ENCODE results near the gene NCOA4.

Gene NCOA4

GRCh38 chr10:46035923-46036849 is 5.8 kb upstream of the NCOA4 start:
- H3K36me3 Mint-ChIP-seq (ENCODE audit: low read depth), result no peaks in the 10 kb centered on the region
- H3K27ac Mint-ChIP-seq, result no peak overlapping the region
- no peak overlapping the region for H3K4me3 Mint-ChIP-seq
- peaks cover 4% of the 10 kb centered on the region for H3K4me1 Mint-ChIP-seq (ENCODE audit: low read depth)
- H3K27me3 Mint-ChIP-seq, result no peaks in the 10 kb centered on the region
- no peaks in the 10 kb centered on the region for H3K9me3 Mint-ChIP-seq

GRCh38 chr10:46033602-46034011 is 3.2 kb upstream of the NCOA4 start:
- Mint-ChIP-seq H3K36me3 (ENCODE audit: low read depth) (no peaks in the 10 kb centered on the region), H3K9me3 (no peaks in the 10 kb centered on the region), H3K27ac (no peak overlapping the region), H3K4me3 (no peak overlapping the region), H3K27me3 (no peaks in the 10 kb centered on the region), H3K4me1 (ENCODE audit: low read depth) (peaks cover 20% of the 10 kb centered on the region)

- Mint-ChIP-seq H3K4me1 (ENCODE audit: low read depth) (peaks cover 36% of the 10 kb centered on the region), H3K27ac (no peak overlapping the region), H3K4me3 (peak overlapping the region; percentile 26), H3K27me3 (no peaks in the 10 kb centered on the region), H3K9me3 (no peaks in the 10 kb centered on the region), H3K36me3 (ENCODE audit: low read depth) (peaks cover 9% of the 10 kb centered on the region)
Observed at GRCh38 chr10:46031648-46032532, 1.5 kb upstream of the NCOA4 start.

GRCh38 chr10:46029461-46030030 is 877 bp downstream of the NCOA4 start:
- peak overlapping the region; percentile 92 for H3K27ac Mint-ChIP-seq
- H3K4me3 Mint-ChIP-seq, result peak overlapping the region; percentile 96
- H3K36me3 Mint-ChIP-seq (ENCODE audit: low read depth), result peaks cover 18% of the 10 kb centered on the region
- H3K27me3 Mint-ChIP-seq, result no peaks in the 10 kb centered on the region
- H3K9me3 Mint-ChIP-seq, result no peaks in the 10 kb centered on the region
- H3K4me1 Mint-ChIP-seq (ENCODE audit: low read depth), result peaks cover 59% of the 10 kb centered on the region

- H3K27me3 Mint-ChIP-seq, result no peaks in the 10 kb centered on the region
- peak overlapping the region; percentile 92 for H3K27ac Mint-ChIP-seq
- no peaks in the 10 kb centered on the region for H3K9me3 Mint-ChIP-seq
Observed at GRCh38 chr10:46028584-46029460, 1.6 kb downstream of the NCOA4 start.

GRCh38 chr10:46026106-46026505 is 4.3 kb downstream of the NCOA4 start:
- Mint-ChIP-seq H3K36me3 (ENCODE audit: low read depth) (peaks cover 24% of the 10 kb centered on the region), H3K27me3 (no peaks in the 10 kb centered on the region), H3K27ac (no peak overlapping the region), H3K4me1 (ENCODE audit: low read depth) (peaks cover 87% of the 10 kb centered on the region), H3K9me3 (no peaks in the 10 kb centered on the region), H3K4me3 (no peak overlapping the region)

More at GRCh38 chr10:46028584-46029460, 1.6 kb downstream of the NCOA4 start:
- H3K4me1 Mint-ChIP-seq (ENCODE audit: low read depth), result peaks cover 66% of the 10 kb centered on the region
- peaks cover 18% of the 10 kb centered on the region for H3K36me3 Mint-ChIP-seq (ENCODE audit: low read depth)
- H3K4me3 Mint-ChIP-seq, result peak overlapping the region; percentile 96

GRCh38 chr10:46025406-46025805 is 5.0 kb downstream of the NCOA4 start:
- no peaks in the 10 kb centered on the region for H3K9me3 Mint-ChIP-seq
- no peak overlapping the region for H3K4me3 Mint-ChIP-seq
- no peaks in the 10 kb centered on the region for H3K27me3 Mint-ChIP-seq
- peaks cover 89% of the 10 kb centered on the region for H3K4me1 Mint-ChIP-seq (ENCODE audit: low read depth)
- H3K36me3 Mint-ChIP-seq (ENCODE audit: low read depth), result peaks cover 24% of the 10 kb centered on the region
- no peak overlapping the region for H3K27ac Mint-ChIP-seq

- Mint-ChIP-seq H3K36me3 (ENCODE audit: low read depth) (peaks cover 24% of the 10 kb centered on the region), H3K4me1 (ENCODE audit: low read depth) (peaks cover 93% of the 10 kb centered on the region), H3K9me3 (no peaks in the 10 kb centered on the region), H3K4me3 (no peak overlapping the region), H3K27ac (no peak overlapping the region), H3K27me3 (no peaks in the 10 kb centered on the region)
Observed at GRCh38 chr10:46024948-46025347, 5.5 kb downstream of the NCOA4 start.

- Mint-ChIP-seq H3K36me3 (ENCODE audit: low read depth) (peaks cover 23% of the 10 kb centered on the region), H3K27ac (peak overlapping the region; percentile 80)
Observed at GRCh38 chr10:46022978-46023702, 7.3 kb downstream of the NCOA4 start.

GRCh38 chr10:46020344-46020657 is 10.1 kb downstream of the NCOA4 start:
- Mint-ChIP-seq H3K27ac (no peak overlapping the region), H3K4me3 (no peak overlapping the region), H3K36me3 (ENCODE audit: low read depth) (peaks cover 23% of the 10 kb centered on the region), H3K4me1 (ENCODE audit: low read depth) (peaks cover 83% of the 10 kb centered on the region), H3K27me3 (no peaks in the 10 kb centered on the region), H3K9me3 (no peaks in the 10 kb centered on the region)

More at GRCh38 chr10:46022978-46023702, 7.3 kb downstream of the NCOA4 start:
- H3K4me3 Mint-ChIP-seq, result peak overlapping the region; percentile 80
- no peaks in the 10 kb centered on the region for H3K9me3 Mint-ChIP-seq
- H3K4me1 Mint-ChIP-seq (ENCODE audit: low read depth), result peaks cover 95% of the 10 kb centered on the region
- H3K27me3 Mint-ChIP-seq, result no peaks in the 10 kb centered on the region

GRCh38 chr10:46019569-46020343 is 10.7 kb downstream of the NCOA4 start:
- Mint-ChIP-seq H3K27ac (peak overlapping the region; percentile 55), H3K9me3 (no peaks in the 10 kb centered on the region), H3K27me3 (no peaks in the 10 kb centered on the region), H3K4me3 (no peak overlapping the region), H3K4me1 (ENCODE audit: low read depth) (peaks cover 78% of the 10 kb centered on the region), H3K36me3 (ENCODE audit: low read depth) (peaks cover 26% of the 10 kb centered on the region)

- Mint-ChIP-seq H3K4me3 (no peak overlapping the region), H3K4me1 (ENCODE audit: low read depth) (peaks cover 72% of the 10 kb centered on the region)
Observed at GRCh38 chr10:46019177-46019528, 11.3 kb downstream of the NCOA4 start.

More at GRCh38 chr10:46019177-46019528, 11.3 kb downstream of the NCOA4 start:
- no peaks in the 10 kb centered on the region for H3K27me3 Mint-ChIP-seq
- no peaks in the 10 kb centered on the region for H3K9me3 Mint-ChIP-seq
- H3K27ac Mint-ChIP-seq, result no peak overlapping the region
- H3K36me3 Mint-ChIP-seq (ENCODE audit: low read depth), result peaks cover 32% of the 10 kb centered on the region
